Stomach (tissue), 4 donors: Measurements from ENCODE around the gene LSMEM2.

Experiments used
- CTCF ChIP-seq, 7 experiments: fragments of 450-650 bp in 4 of 7; fragments of 200-600 bp in 3 of 7; sonication (generic) in 3 of 7; IDR thresholded peaks; one replicate each; pipeline ENCODE4 v1.5.1; 2016 to 2019; ENCODE audit warnings: antibody characterized with exemption in 7 of 7, control low read depth in 2 of 7, mild to moderate bottlenecking in 1 of 7
- POLR2A ChIP-seq, 4 donors: fragments of 450-650 bp; IDR thresholded peaks; one replicate each; pipeline ENCODE4 v1.6.1; 2016; ENCODE audit warnings: antibody characterized with exemption in 4 of 4, control low read depth in 2 of 4, mild to moderate bottlenecking in 1 of 4, moderate library complexity in 1 of 4

GRCh38 chr3:50263478-50264382, 15.2 kb upstream of the LSMEM2 start:
- TF ChIP-seq POLR2A (IDR thresholded peaks at IDR 0.05) (no peak), CTCF (IDR thresholded peaks at IDR 0.05) (no peak)
